Amniotic stem cell (primary cell): ENCODE measurements around the gene PATJ.
"Not testable (repeated sequence)": the region's sequence is repeated elsewhere in the genome, so short reads cannot be mapped to it uniquely, and the experiment has no call there.

Experiments used
- DNase-seq: peaks from one replicate; lab custom pipeline; 2025; lab: John Stamatoyannopoulos, UW

Gene PATJ

DNA sequence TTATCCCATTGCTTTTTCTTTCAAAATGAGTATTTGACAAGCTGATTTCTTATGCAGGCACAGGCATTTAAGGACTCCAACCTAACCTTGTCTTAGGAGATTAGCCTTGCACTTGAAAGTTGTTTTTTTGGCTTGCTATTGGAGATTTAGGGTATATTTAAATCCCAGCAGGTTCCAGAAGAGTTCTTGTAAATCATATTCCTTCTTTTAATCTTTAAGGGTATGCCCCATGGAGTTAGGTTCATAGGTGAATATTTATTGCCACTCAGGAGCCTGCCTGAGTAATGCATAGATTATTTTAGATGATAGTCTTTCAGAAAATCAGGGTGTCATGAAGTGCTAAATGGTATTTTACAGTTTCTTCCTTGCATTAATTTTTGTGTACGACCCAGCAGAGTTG is 146.5 kb downstream of the PATJ start:
- no peak for DNase-seq

DNA sequence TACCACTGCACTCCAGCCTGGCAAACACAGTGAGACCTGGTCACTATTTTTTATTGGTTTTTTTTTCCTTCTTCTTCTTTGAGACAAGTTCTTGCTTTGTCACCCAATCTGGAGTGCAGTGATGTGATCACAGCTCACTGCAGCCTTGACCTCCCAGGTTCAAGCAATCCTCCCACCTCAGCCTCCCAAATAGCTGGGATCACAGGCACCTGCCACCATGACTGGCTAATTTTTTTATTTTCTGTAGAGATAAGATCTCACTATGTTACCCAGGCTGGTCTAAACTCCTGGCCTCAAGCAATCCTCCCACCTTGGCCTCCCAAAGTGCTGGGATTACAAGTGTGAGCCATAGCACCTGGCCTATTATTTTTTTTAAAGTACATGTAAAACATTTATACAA is 148.2 kb downstream of the PATJ start:
- not testable (repeated sequence) for DNase-seq

DNA sequence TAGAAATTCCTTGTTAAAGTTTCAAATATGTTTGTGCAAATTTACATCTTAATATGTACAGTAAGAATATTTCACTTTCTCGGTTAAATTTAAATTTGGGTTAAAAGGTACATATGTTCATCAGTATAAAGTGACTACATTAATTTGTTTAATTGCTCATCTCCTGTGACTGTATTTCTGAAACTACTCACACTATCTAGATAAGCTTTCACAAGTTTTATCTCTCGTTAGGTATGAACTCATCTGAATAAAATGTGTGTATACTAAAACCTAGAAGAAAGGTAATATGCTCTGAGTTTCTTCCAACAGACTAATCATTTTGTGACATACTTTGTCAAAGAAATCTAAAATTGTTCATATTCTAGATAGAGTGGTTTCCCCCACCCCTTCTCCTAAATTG is 150.7 kb downstream of the PATJ start:
- DNase-seq = no peak

DNA sequence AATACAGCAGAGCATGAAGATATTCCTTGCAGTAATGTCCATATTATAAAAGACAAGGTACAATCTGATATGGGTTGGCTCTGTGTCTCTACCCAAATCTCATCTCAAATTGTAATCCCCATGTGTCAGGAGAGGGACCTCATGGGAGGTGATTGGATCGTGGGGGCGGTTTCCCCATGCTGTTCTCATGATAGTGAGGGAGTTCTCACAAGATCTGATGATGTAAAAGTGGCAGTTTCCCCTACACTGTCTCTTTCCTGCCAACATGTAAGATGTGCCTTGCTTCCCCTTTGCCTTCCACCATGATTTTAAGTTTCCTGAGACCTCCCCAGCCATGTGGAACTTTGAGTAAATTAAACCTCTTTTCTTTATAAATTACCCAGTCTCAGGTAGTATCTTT is 152.0 kb downstream of the PATJ start:
- not testable (repeated sequence) for DNase-seq

DNA sequence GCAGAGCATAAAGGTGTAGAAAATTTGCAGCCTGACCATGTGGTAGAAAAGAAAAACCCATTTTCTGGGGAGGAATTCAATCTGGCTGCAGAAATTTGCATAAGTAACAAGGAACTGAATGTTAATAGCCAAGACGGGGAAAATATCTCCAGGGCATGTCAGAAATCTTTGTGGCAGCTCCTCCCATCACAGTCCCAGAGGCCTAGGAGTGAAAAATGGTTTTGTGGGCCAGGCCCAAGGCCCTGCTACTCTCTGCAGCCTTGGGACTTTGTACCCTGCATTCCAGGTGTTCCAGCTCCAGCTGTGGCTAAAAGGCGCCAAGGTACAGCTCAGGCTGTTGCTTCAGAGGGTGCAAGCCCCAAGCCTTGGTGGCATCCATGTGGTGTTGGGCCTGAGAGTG is 152.9 kb downstream of the PATJ start:
- no peak for DNase-seq

DNA sequence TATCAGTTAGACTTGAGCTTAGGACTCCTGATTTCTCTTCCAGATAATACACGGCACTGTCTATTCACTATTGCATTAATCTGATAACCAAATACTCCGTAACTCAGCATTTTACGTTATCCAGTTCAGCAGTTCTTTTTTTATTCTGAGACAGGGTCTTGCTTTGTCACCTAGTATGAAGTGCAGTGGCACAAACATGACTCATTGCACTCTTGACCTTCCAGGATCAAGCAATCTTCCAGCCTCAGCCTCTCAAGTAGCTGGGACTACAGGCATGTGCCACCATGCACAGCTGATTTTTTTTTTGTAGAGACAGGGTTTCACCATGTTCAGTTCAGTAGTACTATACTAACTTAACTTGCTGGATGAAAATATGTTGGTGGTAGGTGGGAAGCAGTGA is 156.4 kb downstream of the PATJ start:
- DNase-seq = no peak

DNA sequence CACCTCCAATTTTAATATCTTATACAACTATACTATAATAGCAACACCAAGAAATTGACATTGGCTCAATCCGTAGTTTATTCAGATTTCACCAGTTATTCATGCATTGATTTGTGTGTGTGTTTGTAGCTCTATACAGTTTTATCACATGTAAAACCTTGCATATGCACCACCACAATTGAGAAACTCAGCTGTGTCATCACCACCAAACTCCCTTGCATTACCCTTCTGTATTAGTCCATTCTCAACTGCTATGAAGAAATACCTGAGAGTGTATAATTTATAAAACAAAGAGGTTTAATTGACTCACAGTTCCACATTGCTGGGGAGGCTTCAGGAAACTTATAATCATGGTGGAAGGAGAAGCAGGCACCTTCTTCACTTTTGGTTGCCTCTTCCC is 162.1 kb downstream of the PATJ start:
- no peak for DNase-seq

DNA sequence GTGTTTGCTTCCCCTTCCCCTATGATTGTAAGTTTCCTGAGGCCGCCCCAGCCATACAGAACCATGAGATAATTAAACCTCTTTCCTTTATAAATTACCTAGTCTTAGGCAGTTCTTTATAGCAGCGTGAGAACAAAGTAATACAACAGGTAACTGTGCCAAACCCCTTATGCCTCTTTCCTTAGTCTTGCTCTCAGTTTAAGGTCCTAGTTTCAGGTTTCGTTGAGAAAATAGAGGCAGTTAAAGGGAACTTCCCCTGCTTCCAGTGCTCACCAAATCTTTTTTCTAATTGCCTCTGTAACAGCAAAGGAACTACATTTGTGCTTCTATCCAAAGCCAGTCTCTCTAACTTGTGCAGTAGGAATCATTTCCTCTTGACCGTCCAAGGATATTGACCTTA is 164.8 kb downstream of the PATJ start:
- DNase-seq = no peak

DNA sequence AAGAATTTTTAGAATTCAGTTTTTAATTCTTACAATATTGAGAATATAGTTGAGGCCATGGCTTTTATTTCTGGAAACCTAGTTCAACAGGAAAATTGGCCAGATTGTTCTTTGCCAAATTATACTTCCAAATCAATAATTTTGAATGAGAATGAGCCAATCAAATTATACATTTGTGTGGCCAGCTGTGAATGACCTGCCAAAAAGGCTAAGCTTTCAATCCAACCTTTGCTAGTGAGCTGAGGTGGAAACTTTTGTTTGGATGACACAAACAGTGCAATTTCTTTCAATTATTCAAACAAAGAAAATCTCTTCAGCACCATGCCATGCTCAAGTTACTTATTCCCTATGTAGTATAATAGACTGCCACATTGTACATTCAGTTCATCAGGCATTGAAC is 167.8 kb downstream of the PATJ start:
- no peak for DNase-seq

DNA sequence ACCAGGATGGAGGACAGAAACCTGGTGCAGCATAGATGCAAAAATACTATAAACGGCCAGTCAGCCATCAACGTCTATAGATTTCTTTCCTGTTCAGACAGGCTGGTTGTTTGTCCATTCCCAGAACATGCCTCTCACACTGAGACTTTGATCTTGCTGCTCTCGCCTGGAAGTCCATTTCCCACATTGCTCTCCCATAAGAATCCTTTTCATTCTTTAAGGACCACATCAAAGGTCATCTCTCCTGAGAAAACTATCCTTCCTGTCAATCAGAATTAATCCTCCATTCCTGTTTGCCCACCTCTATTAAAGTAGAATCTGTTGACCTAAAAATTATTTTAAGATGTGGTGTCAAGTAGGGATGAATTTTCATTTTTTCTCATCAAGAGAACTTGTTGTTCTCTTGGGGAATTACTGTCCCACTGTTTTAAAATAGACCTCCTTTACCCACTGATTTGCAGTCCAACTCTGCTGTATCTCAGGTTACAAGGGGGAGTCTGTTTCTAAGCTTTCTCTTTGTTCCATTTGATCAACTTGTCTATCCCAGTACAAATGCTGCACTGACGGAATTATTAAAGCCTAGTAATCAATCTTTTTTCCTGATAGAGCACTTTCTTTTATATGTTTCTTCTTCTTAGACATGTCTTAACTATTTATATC is 172.7 kb downstream of the PATJ start:
- no peak for DNase-seq

DNA sequence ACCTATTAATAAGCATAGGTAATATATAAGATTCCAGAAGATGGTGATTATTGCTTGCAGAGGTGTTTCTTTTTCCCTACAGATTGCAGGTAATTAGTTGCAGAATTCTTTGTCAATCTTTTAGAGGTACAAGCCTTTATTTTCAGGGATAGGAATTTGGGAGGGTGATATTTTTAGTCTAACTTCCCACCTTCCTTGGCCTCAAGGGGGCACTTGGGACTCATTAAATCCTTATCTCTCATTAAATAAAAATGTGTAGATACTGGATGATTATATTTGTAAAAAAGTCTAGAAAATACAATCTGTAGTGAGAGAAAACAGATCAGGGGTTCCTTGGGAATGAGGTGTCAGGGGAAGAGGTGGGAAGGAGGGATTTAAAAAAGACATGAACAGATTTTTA is 179.2 kb downstream of the PATJ start:
- DNase-seq = no peak

DNA sequence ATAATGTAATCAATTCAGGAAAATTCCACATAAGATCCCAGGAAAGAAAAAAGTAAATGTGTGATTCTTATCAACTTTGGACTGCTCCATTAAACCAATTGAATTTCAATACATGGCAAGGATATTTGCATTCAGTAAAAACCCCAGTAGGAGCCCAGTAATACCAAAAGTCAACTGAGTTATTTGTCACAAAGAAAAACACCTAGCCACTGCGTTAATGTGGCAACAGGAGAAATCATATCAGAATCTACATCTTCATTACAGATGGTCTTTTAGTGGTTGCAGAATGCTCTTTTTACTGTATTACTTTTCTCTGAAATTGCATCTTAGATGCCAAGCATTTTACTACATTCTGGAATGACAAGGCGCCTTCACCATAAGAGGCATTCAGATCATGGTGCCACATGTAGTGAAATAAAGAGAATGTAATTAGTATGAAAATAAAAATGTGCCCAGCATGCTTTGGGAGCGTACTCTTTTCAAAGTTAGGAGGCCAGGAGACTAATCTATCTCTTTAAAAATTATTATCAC is 180.7 kb downstream of the PATJ start:
- no peak for DNase-seq

DNA sequence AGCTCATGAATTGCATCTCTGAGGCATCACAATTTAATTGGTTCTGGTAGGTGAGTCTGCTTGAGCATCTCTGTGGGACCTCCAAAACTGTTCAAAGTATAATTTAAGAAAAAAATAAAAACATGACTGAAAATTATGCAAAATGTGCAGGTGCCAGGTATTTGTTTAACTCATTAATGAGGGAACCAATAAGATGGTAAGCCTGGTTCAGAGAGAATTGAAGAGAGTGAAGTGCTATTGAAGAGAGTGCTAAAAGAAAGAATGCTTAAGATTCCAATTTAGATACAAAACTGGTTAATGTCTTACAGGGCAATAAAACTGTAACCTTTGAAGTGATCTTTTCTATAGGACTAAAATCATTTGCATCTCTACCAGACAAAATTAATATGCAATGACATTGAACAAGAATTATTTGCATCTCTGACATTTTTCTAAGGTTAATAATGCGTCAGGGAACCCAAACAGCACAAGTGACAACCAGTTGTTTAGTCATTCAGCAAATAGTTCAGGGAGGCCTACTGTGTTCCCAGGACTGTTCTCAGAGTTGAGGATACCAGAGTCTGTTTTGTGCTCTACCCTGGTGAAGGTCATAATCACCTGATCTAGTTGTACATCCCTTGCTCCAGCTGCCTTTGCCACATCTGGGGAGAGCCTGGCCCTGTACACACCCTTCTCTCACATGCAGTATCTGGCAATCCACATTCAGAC is 183.5 kb downstream of the PATJ start:
- no peak for DNase-seq

DNA sequence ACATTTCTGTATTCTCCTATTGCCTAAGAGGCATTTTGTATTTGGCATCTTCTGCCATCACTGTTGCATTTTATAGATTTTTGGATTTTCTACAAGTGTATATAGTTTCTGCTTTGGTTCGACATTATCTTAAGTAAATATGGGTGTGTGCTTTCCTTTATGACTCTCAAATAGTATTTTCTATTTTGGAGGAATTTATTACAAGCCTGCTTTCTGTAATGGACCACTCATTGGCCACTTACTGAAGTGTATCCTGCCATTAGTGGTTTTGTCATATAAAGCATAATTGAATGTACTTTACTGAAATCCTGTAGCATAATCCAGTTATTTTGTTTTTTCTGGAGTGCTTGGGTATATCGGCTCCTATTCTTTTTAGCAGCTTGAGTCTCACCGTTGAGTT is 184.3 kb downstream of the PATJ start:
- DNase-seq = no peak

DNA sequence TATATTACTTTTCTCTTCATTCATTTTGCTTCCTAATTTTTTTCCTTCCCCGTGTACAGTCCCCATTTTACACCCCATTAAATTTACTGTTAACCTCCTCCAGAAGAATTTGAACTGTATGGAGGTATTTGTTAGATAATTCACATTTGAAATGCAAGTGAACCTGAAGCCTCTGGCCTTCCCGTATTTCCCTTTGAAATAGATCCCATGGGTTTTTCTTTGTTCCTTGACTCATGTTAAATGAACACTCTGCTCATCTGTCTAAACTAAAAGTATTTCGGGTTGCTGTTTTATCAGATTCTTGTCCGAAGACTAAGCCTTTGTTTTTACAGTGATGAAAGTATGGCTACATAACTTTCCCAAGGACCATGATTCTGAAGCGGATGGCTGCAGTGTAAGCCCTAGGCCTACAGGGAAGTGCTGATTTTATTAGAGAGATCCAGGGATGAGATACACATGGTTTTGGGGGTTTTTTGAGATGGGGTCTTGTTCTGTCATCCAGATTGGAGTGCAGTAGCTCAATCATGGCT is 187.9 kb downstream of the PATJ start:
- DNase-seq = no peak

DNA sequence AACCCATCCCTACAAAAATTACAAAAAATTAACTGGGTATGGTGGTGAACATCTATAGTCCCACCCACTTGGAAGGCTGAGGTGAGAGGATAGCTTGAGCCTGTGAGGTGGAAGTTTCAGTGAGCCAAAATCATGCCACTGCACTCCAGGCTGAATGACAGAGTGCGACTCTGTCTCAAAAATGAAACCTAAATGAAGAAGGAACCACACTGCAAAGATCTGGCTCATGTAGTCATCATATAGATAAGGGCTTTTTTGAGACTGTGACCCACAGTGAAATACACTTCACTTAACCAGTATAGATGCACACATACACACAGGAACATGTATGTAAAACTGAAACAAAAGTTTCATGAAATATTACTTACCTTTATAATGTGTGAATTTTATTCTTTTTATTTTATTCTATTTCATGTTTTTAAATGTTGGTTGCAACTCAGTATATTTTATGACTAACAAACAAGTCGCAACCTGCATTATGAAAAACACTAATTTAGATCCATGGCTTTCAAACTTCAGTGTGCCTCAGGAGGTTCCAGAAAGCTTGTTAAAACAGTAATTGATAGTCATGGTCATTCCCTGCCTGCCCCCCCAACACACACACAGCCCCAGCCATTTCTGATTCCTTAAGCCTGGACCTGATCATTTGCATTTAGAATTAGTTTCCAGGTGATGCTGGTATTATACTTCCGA is 189.5 kb downstream of the PATJ start:
- no peak for DNase-seq

DNA sequence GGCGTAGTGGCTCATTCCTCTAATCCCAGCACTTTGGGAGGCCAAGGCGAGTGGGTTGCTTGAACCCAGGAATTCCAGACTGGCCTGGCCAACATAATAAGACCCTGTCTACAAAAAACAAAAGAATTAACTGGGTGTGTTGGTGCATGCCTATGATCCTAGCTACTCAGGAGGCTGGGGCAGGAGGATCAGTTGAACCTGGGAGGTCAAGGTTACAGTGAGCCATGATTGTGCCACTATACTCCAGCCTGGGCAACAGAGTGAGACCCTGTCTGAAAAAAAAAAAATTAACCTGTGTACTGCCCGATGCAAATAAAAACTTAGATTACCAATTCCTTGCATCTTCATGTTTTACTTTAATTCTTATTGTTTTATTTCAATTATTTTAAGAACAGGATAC is 193.2 kb downstream of the PATJ start:
- no peak for DNase-seq

DNA sequence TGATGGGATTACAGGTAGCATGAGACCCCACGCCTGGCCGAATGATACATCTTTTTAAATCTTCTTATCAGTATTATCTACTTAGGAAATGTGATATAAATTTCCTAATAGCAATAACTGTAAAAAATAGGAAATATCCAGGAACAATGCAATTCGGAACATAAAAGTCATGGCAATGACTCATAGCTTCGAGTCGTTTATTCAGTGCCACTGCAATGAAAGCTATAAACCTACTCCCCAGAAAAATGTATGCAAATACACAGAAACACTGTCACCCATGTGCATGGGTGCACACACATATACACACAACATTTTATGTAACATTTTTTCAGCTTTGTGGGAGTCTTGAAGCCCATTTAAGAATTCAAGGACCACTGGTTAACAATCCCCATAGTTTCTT is 194.6 kb downstream of the PATJ start:
- no peak for DNase-seq

DNA sequence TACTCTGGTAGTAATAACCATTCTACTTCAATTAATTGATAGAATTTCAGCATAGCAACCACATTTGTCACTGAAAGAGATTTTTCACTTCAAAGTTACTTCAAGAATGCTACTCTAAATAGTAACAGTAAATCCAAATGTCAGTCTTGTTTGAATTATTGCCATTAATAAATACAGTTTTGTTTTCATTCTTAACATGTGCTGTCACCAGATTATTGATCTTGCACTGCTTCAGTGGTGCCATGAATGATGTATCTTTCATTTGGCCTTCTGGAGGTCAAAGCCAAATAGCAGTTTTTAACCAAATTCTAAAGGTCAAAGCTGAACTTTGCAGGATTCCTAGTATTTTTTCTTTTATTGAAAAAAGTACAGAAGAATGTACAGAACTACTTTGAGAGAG is 199.5 kb downstream of the PATJ start:
- no peak for DNase-seq

DNA sequence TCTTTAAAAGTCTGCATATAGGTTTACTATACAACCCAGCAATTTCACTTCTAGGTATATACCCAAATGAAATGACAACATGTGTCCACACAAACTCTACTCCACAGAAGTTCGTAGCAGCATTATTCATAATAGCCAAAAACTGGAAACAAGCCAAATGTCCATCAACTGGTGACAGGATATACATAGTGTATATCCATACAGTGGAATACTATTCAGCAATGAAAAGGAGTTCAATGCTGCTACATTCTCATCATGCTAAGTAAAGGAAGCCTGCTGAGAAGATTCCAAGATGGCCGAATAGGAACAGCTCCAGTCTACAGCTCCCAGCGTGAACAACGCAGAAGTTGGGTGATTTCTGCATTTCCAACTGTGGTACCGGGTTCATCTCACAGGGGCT is 200.6 kb downstream of the PATJ start:
- no peak for DNase-seq

DNA sequence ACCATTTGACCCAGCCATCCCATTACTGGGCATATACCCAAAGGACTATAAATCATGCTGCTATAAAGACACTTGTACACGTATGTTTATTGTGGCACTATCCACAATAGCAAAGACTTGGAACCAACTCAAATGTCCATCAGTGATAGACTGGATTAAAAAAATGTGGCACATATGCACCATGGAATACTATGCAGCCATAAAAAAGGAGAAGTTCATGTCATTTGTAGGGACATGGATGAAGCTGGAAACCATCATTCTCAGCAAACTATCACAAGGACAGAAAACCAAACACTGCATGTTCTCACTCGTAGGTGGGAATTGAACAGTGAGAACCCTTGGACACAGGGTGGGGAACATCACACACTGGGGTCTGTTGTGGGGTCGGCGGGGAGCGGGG is 206.4 kb downstream of the PATJ start:
- not testable (repeated sequence) for DNase-seq

DNA sequence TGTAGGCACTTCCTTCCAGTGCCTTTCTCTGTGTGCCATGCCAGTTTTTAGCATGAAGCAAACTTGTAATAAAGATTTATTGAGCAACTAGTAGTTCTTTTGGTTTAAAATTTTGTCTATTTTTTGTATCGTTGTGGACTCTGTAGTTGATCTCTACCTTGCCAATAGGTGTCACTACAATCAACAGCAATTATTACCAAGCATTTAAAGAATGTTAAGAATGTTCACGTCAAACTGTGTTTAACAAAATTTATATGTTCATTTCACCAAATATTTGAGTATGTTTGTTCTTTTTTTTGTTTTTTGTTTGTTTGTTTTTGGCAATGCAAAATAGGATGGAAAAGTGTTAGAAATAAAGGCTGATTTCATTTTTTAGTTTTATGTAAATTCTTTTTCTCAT is 208.1 kb downstream of the PATJ start:
- no peak for DNase-seq
